ENCODE data around the gene SPATS2.

The SPATS2 gene

DNA sequence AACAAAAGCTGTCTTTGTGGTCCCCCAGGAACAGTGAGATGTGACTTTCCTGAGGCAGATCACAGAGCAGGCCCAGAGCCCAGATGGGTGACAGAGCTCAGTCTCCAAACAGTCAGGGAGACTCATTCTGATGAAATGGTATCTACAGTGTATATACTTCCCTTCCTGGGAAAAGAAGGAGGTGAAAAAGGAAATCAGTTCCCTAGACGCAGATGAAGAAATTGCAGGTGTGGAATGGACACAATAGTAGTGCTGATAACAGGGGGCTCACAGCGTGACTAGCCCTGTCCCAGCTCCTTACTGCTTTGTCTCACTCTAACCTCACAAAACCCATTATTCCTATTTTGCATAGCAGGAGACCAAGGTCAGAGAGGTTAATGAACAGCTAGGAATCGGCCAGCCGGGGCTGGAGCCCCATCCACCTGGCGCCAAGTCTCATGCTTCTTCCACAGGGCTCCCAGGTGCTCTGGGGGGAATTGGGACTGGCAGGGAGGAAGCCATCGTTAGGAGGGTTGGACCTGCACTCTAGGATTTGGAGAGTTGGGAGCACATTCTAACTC lies 183.5 kb downstream of the SPATS2 start:
- TF ChIP-seq NFIC (IDR thresholded peaks at IDR 0.05) (no peak), CEBPB (IDR thresholded peaks at IDR 0.05) (no peak), TCF12 (IDR thresholded peaks at IDR 0.05; ENCODE audit: low read depth) (no peak), YY1 (IDR thresholded peaks at IDR 0.05; ENCODE audit: low read depth) (no peak), CREB1 (IDR thresholded peaks at IDR 0.05; ENCODE audit: low read depth) (no peak), EGR1 (IDR thresholded peaks at IDR 0.05) (no peak), TEAD4 (IDR thresholded peaks at IDR 0.05) (no peak), FOXM1 (IDR thresholded peaks at IDR 0.05; ENCODE audit: borderline replicate concordance, low read depth) (no peak), TAF1 (IDR thresholded peaks at IDR 0.05; ENCODE audit: low read depth) (no peak), ZBTB7A (IDR thresholded peaks at IDR 0.05; ENCODE audit: low read depth) (no peak), RAD21 (IDR thresholded peaks at IDR 0.05; ENCODE audit: low read depth) (no peak), EP300 (IDR thresholded peaks at IDR 0.05; ENCODE audit: borderline replicate concordance) (no peak)
- TF ChIP-seq, protein P1, sequence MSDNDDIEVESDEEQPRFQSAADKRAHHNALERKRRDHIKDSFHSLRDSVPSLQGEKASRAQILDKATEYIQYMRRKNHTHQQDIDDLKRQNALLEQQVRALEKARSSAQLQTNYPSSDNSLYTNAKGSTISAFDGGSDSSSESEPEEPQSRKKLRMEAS (IDR thresholded peaks at IDR 0.05): no peak
- TF ChIP-seq, protein P2, sequence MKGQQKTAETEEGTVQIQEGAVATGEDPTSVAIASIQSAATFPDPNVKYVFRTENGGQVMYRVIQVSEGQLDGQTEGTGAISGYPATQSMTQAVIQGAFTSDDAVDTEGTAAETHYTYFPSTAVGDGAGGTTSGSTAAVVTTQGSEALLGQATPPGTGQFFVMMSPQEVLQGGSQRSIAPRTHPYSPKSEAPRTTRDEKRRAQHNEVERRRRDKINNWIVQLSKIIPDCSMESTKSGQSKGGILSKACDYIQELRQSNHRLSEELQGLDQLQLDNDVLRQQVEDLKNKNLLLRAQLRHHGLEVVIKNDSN (IDR thresholded peaks at IDR 0.05): no peak
- TF ChIP-seq, protein P3, sequence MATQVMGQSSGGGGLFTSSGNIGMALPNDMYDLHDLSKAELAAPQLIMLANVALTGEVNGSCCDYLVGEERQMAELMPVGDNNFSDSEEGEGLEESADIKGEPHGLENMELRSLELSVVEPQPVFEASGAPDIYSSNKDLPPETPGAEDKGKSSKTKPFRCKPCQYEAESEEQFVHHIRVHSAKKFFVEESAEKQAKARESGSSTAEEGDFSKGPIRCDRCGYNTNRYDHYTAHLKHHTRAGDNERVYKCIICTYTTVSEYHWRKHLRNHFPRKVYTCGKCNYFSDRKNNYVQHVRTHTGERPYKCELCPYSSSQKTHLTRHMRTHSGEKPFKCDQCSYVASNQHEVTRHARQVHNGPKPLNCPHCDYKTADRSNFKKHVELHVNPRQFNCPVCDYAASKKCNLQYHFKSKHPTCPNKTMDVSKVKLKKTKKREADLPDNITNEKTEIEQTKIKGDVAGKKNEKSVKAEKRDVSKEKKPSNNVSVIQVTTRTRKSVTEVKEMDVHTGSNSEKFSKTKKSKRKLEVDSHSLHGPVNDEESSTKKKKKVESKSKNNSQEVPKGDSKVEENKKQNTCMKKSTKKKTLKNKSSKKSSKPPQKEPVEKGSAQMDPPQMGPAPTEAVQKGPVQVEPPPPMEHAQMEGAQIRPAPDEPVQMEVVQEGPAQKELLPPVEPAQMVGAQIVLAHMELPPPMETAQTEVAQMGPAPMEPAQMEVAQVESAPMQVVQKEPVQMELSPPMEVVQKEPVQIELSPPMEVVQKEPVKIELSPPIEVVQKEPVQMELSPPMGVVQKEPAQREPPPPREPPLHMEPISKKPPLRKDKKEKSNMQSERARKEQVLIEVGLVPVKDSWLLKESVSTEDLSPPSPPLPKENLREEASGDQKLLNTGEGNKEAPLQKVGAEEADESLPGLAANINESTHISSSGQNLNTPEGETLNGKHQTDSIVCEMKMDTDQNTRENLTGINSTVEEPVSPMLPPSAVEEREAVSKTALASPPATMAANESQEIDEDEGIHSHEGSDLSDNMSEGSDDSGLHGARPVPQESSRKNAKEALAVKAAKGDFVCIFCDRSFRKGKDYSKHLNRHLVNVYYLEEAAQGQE (IDR thresholded peaks at IDR 0.05; ENCODE audit: low read depth): no peak

DNA sequence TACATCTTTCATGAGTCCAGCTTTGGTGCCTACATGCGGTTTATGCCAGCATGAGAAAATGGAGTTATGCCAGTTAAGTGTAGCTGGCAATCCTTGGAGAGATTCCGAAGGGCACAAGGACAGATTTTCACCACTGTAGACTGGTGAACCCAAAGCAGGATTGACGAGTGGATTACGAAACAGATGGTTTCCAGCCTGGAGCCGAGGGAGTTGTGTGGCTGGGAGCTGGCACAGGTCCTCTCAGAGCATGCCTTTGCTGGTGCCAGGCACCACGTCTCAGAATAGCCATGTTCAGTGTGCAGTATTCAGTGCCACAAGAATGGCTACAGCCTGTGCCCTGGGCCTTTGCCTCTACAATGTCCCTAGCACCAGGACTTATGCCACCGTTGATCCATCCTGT lies 184.8 kb downstream of the SPATS2 start:
- TF ChIP-seq CEBPB (IDR thresholded peaks at IDR 0.05) (0 out of 2 replicates have a peak, but pooled peaks have one; percentile 12), EGR1 (IDR thresholded peaks at IDR 0.05) (no peak), TEAD4 (IDR thresholded peaks at IDR 0.05) (no peak), FOXM1 (IDR thresholded peaks at IDR 0.05; ENCODE audit: borderline replicate concordance, low read depth) (no peak)

DNA sequence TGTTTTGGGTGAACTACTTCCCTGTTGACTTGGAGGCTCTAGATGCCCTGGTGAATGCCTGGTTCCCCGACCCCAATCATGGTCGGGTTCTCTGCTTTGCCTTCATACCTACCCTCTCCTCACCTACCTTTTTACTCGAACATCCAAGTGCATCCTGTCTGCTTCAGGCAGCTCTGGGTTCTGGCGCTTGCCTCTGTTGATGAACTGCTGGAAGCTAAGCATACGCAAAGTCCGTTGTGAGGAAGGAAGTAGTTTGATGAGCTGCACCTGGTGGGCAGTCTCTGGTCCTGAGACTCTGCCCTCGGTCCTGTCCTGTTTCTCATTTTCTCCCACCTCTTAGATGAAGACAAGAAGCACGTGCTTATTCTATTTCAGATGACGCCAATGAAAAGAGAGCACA lies 185.2 kb downstream of the SPATS2 start:
- TF ChIP-seq CREB1 (IDR thresholded peaks at IDR 0.05; ENCODE audit: low read depth) (no peak), CEBPB (IDR thresholded peaks at IDR 0.05) (no peak), FOXM1 (IDR thresholded peaks at IDR 0.05; ENCODE audit: borderline replicate concordance, low read depth) (no peak), ZBTB7A (IDR thresholded peaks at IDR 0.05; ENCODE audit: low read depth) (no peak), NFIC (IDR thresholded peaks at IDR 0.05) (no peak), RAD21 (IDR thresholded peaks at IDR 0.05; ENCODE audit: low read depth) (no peak), YY1 (IDR thresholded peaks at IDR 0.05; ENCODE audit: low read depth) (no peak), EGR1 (IDR thresholded peaks at IDR 0.05) (no peak), TEAD4 (IDR thresholded peaks at IDR 0.05) (no peak), TCF12 (IDR thresholded peaks at IDR 0.05; ENCODE audit: low read depth) (no peak), TAF1 (IDR thresholded peaks at IDR 0.05; ENCODE audit: low read depth) (no peak), EP300 (IDR thresholded peaks at IDR 0.05; ENCODE audit: borderline replicate concordance) (no peak)
- TF ChIP-seq, protein P3 (IDR thresholded peaks at IDR 0.05; ENCODE audit: low read depth): no peak
- TF ChIP-seq, protein P1 (IDR thresholded peaks at IDR 0.05): no peak
- TF ChIP-seq, protein P2 (IDR thresholded peaks at IDR 0.05): no peak

DNA sequence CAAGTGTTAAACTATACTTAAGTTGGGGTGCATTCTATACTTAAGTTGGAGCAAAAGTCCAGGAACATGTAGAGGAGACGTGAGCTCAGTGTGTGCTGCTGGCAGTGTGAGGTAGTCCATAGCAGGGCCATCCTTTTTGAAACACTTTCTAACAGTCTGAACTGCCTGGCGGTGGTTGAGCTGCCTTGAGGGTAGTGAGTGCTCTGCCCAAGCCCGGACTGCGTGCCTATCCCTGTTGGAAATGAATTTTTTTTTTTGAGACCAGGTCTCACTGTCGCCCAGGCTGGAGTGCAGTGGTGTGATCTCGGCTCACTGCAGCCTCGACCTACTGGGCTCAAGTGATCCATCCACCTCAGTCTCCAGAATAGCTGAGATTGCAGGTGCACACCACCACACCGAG lies 185.6 kb downstream of the SPATS2 start:
- TF ChIP-seq RAD21 (IDR thresholded peaks at IDR 0.05; ENCODE audit: low read depth): no peak
- TF ChIP-seq ZBTB7A (IDR thresholded peaks at IDR 0.05; ENCODE audit: low read depth): no peak
- TF ChIP-seq EGR1 (IDR thresholded peaks at IDR 0.05): no peak
- TF ChIP-seq NFIC (IDR thresholded peaks at IDR 0.05): no peak

DNA sequence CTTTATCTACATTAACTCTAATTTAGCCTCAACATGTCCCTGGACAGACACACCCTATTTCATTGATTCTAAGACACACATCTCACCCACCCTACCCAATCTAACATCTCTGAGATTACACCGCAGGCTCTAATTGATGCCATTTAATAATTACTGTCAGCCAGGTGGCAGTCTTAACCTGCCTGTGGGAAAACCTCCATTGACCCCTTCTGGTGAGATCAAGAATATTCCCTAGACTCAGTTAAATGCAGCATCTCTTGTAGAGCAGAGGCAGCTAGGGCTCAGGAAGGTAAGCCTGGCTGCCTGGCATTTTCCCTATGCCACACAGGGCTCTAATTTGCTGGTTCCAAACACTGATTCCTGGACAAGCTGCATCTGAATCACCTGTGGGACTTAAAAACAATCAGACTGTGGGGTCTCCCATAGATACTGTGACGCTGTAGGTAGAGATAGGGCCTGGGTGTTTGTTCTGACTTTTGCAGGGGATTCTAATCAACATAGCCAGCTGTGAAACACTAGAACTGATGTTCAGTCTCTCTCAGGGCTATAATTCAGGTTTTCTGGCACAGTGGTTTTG lies 186.3 kb downstream of the SPATS2 start:
- TF ChIP-seq, protein P1 (IDR thresholded peaks at IDR 0.05): no peak
- TF ChIP-seq, protein P3 (IDR thresholded peaks at IDR 0.05; ENCODE audit: low read depth): no peak
- TF ChIP-seq YY1 (IDR thresholded peaks at IDR 0.05; ENCODE audit: low read depth) (no peak), RAD21 (IDR thresholded peaks at IDR 0.05; ENCODE audit: low read depth) (peak; percentile 84)

All from Ishikawa (cell line).